GM06990 (cell line): ENCODE results near the gene ACYP2.
"Not testable (repeated sequence)": the region's sequence is repeated elsewhere in the genome, so short reads cannot be mapped to it uniquely, and the experiment has no call there.

ENCODE experiments used
- DNase-seq: peaks from one replicate; pipeline ENCODE4 v3.0.0-alpha.2; 2011; ENCODE audit not compliant: insufficient read length; ENCODE audit errors: extremely low read depth
- H3K27me3 ChIP-seq: replicated peaks from 2 replicates; pipeline ENCODE4 v1.6.0; 2011; ENCODE audit warnings: low read length; ENCODE audit not compliant: control insufficient read depth, insufficient read depth
- H3K36me3 ChIP-seq: 2 replicates; pipeline ENCODE4 v1.5.1; 2011; ENCODE audit warnings: low read length; ENCODE audit not compliant: control insufficient read depth, insufficient read depth
- H3K4me3 ChIP-seq: replicated peaks from 2 replicates; pipeline ENCODE4 v1.5.1; 2011; ENCODE audit warnings: low read depth, mild to moderate bottlenecking, control low read depth, low read length
- CTCF ChIP-seq: IDR thresholded peaks from 2 replicates; pipeline ENCODE4 v1.5.1; 2011; ENCODE audit warnings: low read length, control low read depth, mild to moderate bottlenecking, inconsistent platforms; ENCODE audit not compliant: insufficient read depth, poor library complexity, severe bottlenecking

Gene ACYP2

GRCh38 chr2:54088719-54089118 lies 26.7 kb upstream of the ACYP2 start:
- H3K36me3 ChIP-seq: no peaks in the 10 kb centered on the region

DNA sequence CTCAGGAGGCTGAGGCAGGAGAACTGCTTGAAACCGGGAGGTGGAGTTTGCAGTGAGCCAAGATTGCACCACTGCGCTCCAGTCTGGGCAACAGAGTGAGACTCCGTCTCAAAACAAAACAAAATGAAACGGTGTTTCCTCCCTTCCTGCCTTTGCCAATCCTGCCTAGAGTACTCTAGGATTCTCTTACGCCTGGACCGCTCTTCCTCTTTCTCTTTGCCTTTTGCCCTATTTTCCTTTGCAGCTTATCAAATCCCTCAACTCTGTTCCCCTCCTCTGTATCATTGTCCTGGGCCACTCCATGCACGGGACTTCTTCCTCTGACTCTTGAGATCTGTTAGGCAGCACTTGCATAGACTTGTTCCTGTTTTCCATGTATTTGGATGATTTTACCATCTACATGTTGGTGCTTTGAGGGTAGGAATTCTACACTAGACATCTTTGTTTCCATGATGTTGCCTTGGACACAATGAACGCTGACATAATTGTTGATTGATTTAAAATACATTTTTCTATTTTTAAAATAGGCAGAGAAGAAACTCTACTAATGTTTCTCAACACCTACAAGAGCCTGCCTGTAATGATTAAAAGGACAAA lies 24.8 kb upstream of the ACYP2 start:
- Histone ChIP-seq H3K4me3 (no peak overlapping the region), H3K36me3 (no peaks in the 10 kb centered on the region), H3K27me3 (no peaks in the 10 kb centered on the region)
- no peak for DNase-seq
- TF ChIP-seq CTCF: no peak

More at GRCh38 chr2:54088719-54089118, 26.7 kb upstream of the ACYP2 start:
- DNase-seq: no peak
- Histone ChIP-seq H3K4me3 (no peak overlapping the region), H3K27me3 (no peaks in the 10 kb centered on the region)
- TF ChIP-seq CTCF: no peak

GRCh38 chr2:54092940-54093339 lies 22.5 kb upstream of the ACYP2 start:
- H3K27me3 ChIP-seq: no peaks in the 10 kb centered on the region
- DNase-seq: no peak
- no peaks in the 10 kb centered on the region for H3K36me3 ChIP-seq
- TF ChIP-seq CTCF: no peak
- H3K4me3 ChIP-seq: no peak overlapping the region

DNA sequence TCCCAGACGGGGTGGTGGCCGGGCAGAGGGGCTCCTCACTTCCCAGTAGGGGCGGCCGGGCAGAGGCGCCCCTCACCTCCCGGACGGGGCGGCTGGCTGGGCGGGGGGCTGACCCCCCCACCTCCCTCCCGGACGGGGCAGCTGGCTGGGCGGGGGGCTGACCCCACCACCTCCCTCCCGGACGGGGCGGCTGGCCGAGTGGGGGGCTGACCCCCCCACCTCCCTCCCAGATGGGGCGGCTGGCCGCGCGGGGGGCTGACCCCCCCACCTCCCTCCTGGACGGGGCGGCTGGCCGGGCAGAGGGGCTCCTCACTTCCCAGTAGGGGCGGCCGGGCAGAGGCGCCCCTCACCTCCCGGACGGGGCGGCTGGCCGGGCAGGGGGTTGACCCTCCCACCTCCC lies 20.0 kb upstream of the ACYP2 start:
- not testable (repeated sequence) for H3K27me3 ChIP-seq, DNase-seq, H3K36me3 ChIP-seq, H3K4me3 ChIP-seq

- H3K27me3 ChIP-seq, DNase-seq, H3K4me3 ChIP-seq, H3K36me3 ChIP-seq: not testable (repeated sequence)
Observed at GRCh38 chr2:54096141-54096540, 19.3 kb upstream of the ACYP2 start.

GRCh38 chr2:54097124-54097523 lies 18.3 kb upstream of the ACYP2 start:
- no peak for TF ChIP-seq CTCF
- no peak for DNase-seq
- H3K36me3 ChIP-seq: no peaks in the 10 kb centered on the region
- H3K27me3 ChIP-seq: no peaks in the 10 kb centered on the region
- H3K4me3 ChIP-seq: no peak overlapping the region

GRCh38 chr2:54099370-54099769 lies 16.0 kb upstream of the ACYP2 start:
- H3K4me3 ChIP-seq: no peak overlapping the region
- H3K27me3 ChIP-seq: no peaks in the 10 kb centered on the region
- TF ChIP-seq CTCF: no peak
- no peak for DNase-seq
- no peaks in the 10 kb centered on the region for H3K36me3 ChIP-seq
